Posterior vena cava (tissue), 2 donors: ENCODE results near the gene WDR90. TPM values are rescaled to one million over a fixed set of nuclear protein-coding genes. Genes with fewer than 3 reads are reported as not detected.

ENCODE experiments used
- DNase-seq: peaks from one replicate; pipeline ENCODE4 v3.0.0-alpha.2; 2020; ENCODE audit warnings: low spot score
- intact Hi-C, 2 donors: fragments of 100-400 bp; cut with DNase I; formaldehyde crosslinking; loops; one replicate each; pipeline versions ENCODE4 v1.14.1 to v1.14.2; 2022 to 2023
- total RNA-seq, 2 donors: library from RNA; stranded (reverse); fragmentation: NEBNext Ultra II Directional; extraction: Animal tissue kit (Norgen Biotek cat#: 25700); gene quantifications; one replicate each; pipeline ENCODE4 v1.2.1, GENCODE V29; 2021
- donor health status: DM: yes; HTN: yes; CAD: no.
- donor health status: DM: yes; HTN: yes; CAD: no.

WDR90 gene
- total RNA-seq, 2 donors from 2014 or later: 13.4 to 14.9 TPM

GRCh38 chr16:670485-671352 is 21.6 kb downstream of the WDR90 start:
- DNase-seq: no peak
- intact Hi-C loops: no loop called here

GRCh38 chr16:671353-672131 is 22.4 kb downstream of the WDR90 start:
- no peak for DNase-seq
- intact Hi-C loops: no loop called here

GRCh38 chr16:672371-672770 is 23.2 kb downstream of the WDR90 start:
- intact Hi-C loops: no loop called here
- no peak for DNase-seq

GRCh38 chr16:672851-673250 is 23.7 kb downstream of the WDR90 start:
- DNase-seq: no peak
- intact Hi-C loops: no loop called here

GRCh38 chr16:673399-673991 is 24.3 kb downstream of the WDR90 start:
- intact Hi-C loops: no loop called here
- DNase-seq: no peak

GRCh38 chr16:674214-674881 is 25.2 kb downstream of the WDR90 start:
- DNase-seq: no peak
- intact Hi-C loops: no loop called here

- intact Hi-C loops: no loop called here
- no peak for DNase-seq
Measured at GRCh38 chr16:674968-675883, 26.1 kb downstream of the WDR90 start, which contains the start of gene RHBDL1. RHBDL1 (plus strand) TSS chr16:675671; CDS start chr16:675791, 120 bp downstream.

GRCh38 chr16:675884-676564 is 26.9 kb downstream of the WDR90 start:
- no peak for DNase-seq
- intact Hi-C loops: no loop called here

GRCh38 chr16:676565-676902 is 27.4 kb downstream of the WDR90 start:
- no peak for DNase-seq
- intact Hi-C loops: no loop called here

- intact Hi-C loops: no loop called here
Measured at GRCh38 chr16:676913-677312, 27.7 kb downstream of the WDR90 start.

GRCh38 chr16:677316-678190 is 28.4 kb downstream of the WDR90 start:
- intact Hi-C loops: no loop called here
- DNase-seq: no peak

More at GRCh38 chr16:676913-677312, 27.7 kb downstream of the WDR90 start:
- DNase-seq: no peak

GRCh38 chr16:678209-678857 is 29.2 kb downstream of the WDR90 start:
- no peak for DNase-seq

GRCh38 chr16:678858-679813 is 30.0 kb downstream of the WDR90 start:
- DNase-seq: no peak

More at GRCh38 chr16:678209-678857, 29.2 kb downstream of the WDR90 start:
- intact Hi-C loops: no loop called here

GRCh38 chr16:679814-680624 is 30.9 kb downstream of the WDR90 start, which contains the start of gene STUB1:
STUB1 (plus strand) TSS chr16:680410; CDS start chr16:680526, 116 bp downstream.
- intact Hi-C loops: no loop called here
- DNase-seq: peak; percentile 96

More at GRCh38 chr16:678858-679813, 30.0 kb downstream of the WDR90 start:
- intact Hi-C loops: no loop called here

GRCh38 chr16:680625-680945 is 31.4 kb downstream of the WDR90 start:
- DNase-seq: no peak
- intact Hi-C loops: no loop called here
